Measurements from ENCODE around the gene OR4E1.
"Not testable (repeated sequence)": the region's sequence is repeated elsewhere in the genome, so short reads cannot be mapped to it uniquely, and the experiment has no call there.

Gene OR4E1

GRCh38 chr14:21673718-21674117 lies at the start of gene OR4E1:
OR4E1 (minus strand) TSS chr14:21673818; CDS start chr14:21670935, 2,883 bp downstream.
- no peak for DNase-seq (ENCODE audit: low read depth, low spot score)

GRCh38 chr14:21721504-21721903 lies 47.9 kb upstream of the OR4E1 start:
- no peak for DNase-seq (ENCODE audit: low read depth, low spot score)

GRCh38 chr14:21719841-21720240 lies 46.2 kb upstream of the OR4E1 start:
- DNase-seq (ENCODE audit: low read depth, low spot score) = no peak

- DNase-seq (ENCODE audit: low read depth, low spot score) = no peak
These were observed 40.8 kb upstream of the OR4E1 start for GRCh38 chr14:21714318-21714929.

GRCh38 chr14:21712036-21712435 lies 38.4 kb upstream of the OR4E1 start:
- DNase-seq (ENCODE audit: low read depth, low spot score) = no peak

GRCh38 chr14:21711360-21711961 lies 37.8 kb upstream of the OR4E1 start:
- peak; percentile 1 for DNase-seq (ENCODE audit: low read depth, low spot score)

- no peak for DNase-seq (ENCODE audit: low read depth, low spot score)
These were observed 30.7 kb upstream of the OR4E1 start for GRCh38 chr14:21704338-21704737.

- DNase-seq (ENCODE audit: low read depth, low spot score) = no peak
These were observed 30.0 kb upstream of the OR4E1 start for GRCh38 chr14:21703357-21704326.

GRCh38 chr14:21702316-21702715 lies 28.7 kb upstream of the OR4E1 start:
- DNase-seq (ENCODE audit: low read depth, low spot score) = no peak

GRCh38 chr14:21699551-21699950 lies 25.9 kb upstream of the OR4E1 start:
- no peak for DNase-seq (ENCODE audit: low read depth, low spot score)

- not testable (repeated sequence) for DNase-seq (ENCODE audit: low read depth, low spot score)
These were observed 24.9 kb upstream of the OR4E1 start for GRCh38 chr14:21698538-21698937.

- DNase-seq (ENCODE audit: low read depth, low spot score) = not testable (repeated sequence)
These were observed 24.0 kb upstream of the OR4E1 start for GRCh38 chr14:21697662-21698061.

GRCh38 chr14:21694425-21694824 lies 20.8 kb upstream of the OR4E1 start:
- DNase-seq (ENCODE audit: low read depth, low spot score) = no peak

GRCh38 chr14:21686468-21686867 lies 12.8 kb upstream of the OR4E1 start:
- no peak for DNase-seq (ENCODE audit: low read depth, low spot score)

GRCh38 chr14:21680072-21680471 lies 6.5 kb upstream of the OR4E1 start:
- no peak for DNase-seq (ENCODE audit: low read depth, low spot score)

- no peak for DNase-seq (ENCODE audit: low read depth, low spot score)
These were observed 1.9 kb upstream of the OR4E1 start for GRCh38 chr14:21675566-21675965.

GRCh38 chr14:21672116-21672515 lies 1.5 kb downstream of the OR4E1 start:
- DNase-seq (ENCODE audit: low read depth, low spot score) = no peak

- no peak for DNase-seq (ENCODE audit: low read depth, low spot score)
These were observed 2.2 kb downstream of the OR4E1 start for GRCh38 chr14:21671371-21671770.

GRCh38 chr14:21669284-21669683 lies 4.3 kb downstream of the OR4E1 start:
- DNase-seq (ENCODE audit: low read depth, low spot score) = no peak

GRCh38 chr14:21668377-21668776 lies 5.2 kb downstream of the OR4E1 start:
- no peak for DNase-seq (ENCODE audit: low read depth, low spot score)

- DNase-seq (ENCODE audit: low read depth, low spot score) = no peak
These were observed 16.6 kb downstream of the OR4E1 start for GRCh38 chr14:21656980-21657379.

GRCh38 chr14:21654215-21654614 lies 19.4 kb downstream of the OR4E1 start:
- no peak for DNase-seq (ENCODE audit: low read depth, low spot score)
